GM12872 (cell line): ENCODE measurements around the gene PRDM7.
A peak's percentile ranks its signal among the peaks of the same experiment; 100 is the strongest.

ENCODE experiments used
- TF ChIP-seq, protein P1 (sequence below): IDR thresholded peaks from 3 replicates; pipeline ENCODE4 v1.5.1; 2011; ENCODE audit warnings: low read depth, mild to moderate bottlenecking, low read length, moderate library complexity; ENCODE audit not compliant: insufficient read depth

The PRDM7 gene

DNA sequence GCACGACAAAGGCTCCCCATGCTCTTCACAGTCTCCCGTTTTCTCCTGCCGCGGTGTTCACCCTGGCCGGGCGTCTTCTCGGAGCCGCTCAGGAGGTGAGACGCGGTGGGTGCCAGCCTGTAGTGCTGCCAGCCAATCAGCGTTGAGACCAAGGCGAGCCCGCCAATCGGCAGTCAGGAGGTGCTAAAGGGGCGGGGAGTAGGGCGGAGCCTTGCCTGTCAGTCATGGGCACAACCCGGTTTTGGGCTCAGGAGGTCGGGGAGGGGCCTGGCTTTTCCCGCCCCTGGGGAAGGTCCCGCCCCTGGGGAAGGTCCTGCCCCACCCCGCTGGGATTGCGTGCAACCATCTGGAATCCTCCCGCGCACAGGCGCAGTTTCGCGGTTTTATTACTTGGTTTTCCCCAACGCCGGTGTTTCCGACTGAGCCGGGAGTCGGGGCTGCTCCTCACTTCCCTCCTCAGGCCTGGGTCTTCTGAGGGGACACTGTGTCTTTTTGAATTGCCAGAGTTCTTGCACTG lies at the start of gene PRDM7:
Gene PRDM7, minus strand, starts transcription at position 92 of the 517 bp plus-strand sequence. CDS start 1,421 bp downstream, outside the sequence.
- TF ChIP-seq, protein P1, sequence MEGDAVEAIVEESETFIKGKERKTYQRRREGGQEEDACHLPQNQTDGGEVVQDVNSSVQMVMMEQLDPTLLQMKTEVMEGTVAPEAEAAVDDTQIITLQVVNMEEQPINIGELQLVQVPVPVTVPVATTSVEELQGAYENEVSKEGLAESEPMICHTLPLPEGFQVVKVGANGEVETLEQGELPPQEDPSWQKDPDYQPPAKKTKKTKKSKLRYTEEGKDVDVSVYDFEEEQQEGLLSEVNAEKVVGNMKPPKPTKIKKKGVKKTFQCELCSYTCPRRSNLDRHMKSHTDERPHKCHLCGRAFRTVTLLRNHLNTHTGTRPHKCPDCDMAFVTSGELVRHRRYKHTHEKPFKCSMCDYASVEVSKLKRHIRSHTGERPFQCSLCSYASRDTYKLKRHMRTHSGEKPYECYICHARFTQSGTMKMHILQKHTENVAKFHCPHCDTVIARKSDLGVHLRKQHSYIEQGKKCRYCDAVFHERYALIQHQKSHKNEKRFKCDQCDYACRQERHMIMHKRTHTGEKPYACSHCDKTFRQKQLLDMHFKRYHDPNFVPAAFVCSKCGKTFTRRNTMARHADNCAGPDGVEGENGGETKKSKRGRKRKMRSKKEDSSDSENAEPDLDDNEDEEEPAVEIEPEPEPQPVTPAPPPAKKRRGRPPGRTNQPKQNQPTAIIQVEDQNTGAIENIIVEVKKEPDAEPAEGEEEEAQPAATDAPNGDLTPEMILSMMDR = no peak

DNA sequence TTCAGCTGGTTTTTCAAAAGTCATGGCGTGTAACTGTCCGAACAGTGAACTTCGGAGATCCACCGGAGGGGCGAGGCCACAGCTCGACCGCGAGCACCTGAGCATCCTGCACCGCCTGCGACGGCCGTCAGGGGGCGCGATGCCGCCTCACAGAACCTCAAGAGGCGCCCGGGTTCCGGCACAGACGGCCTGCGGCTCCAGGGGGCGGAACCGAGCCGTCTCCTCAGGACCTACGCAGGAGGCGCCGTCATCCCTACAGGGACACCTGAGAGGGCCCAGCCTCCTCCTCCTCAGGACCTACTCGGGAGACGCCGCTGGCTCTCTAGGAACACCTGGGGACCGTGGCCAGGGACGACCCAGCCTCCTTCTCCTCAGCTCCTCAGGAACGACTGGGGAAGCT lies 29.1 kb upstream of the PRDM7 start:
- TF ChIP-seq, protein P1 = 0 out of 3 replicates have a peak, but pooled peaks have one; percentile 12

DNA sequence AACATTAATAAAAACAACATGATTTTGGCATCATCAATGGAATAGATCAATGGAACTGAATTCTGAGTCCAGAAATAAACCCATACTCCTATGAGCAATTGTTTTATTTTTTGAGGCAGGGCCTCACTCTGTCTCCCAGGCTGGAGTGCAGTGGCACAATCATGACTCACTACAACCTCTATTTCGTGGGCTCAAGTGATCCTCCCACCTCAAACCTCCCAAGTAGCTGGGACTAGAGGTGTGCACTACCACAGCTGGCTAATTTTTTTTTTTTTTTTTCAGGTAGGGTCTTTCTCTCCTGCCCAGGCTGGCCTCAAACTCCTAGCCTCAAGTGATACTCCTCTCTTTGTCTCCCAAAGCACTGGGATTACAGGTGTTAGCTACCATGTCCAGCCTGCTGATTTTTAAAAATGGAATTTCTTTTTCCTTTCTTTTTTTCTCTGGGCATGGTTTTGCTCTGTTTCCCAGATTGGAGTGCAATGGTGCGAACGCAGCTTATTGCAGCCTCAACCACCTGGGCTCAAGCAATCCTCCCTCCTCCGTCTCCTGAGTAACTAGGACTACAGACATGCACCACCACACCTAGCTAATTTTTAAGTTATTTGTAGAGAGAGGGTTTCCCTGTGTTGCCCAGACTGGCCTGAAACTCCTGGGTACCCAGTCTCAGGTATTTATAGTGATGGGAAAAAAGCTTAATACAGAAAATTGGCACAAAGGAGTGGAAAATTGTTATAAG lies 7.3 kb upstream of the PRDM7 start:
- TF ChIP-seq, protein P1 = no peak

DNA sequence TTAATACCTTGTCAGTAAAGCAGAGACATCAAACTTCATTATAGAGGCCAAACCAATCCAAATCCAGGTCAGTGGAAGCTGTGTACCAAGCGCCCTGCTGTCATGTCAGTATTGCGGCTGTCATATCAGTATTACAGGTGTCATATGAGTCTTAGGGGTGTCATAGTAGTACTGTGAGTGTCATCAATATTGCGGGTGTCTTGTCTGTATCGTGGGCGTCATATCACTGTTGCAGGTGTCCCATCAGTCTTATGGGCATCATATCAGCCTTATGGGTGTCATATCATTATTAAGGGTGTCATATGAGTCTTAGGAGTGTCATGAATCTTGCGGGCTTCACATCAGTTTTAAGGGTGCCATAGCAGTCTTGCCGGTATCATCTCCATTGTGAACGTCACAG lies 6.0 kb upstream of the PRDM7 start:
- TF ChIP-seq, protein P1 = no peak

DNA sequence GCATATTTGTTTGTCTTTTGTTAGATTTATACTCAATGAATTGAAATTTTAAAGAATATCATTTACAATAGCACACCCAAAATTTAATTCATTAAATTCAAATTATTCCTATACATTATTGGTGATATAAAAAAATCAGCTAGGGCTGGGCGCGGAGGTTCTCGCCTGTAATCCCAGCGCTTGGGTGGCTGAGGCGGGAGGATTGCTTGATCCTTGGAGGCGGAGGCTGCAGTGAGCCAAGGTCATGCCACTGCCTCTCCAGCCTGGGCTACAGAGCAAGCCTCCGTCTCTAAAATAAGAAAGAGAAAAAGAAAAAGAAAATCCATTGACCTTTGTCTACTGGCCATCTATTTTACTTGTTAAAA lies 4.5 kb upstream of the PRDM7 start:
- TF ChIP-seq, protein P1 = no peak

DNA sequence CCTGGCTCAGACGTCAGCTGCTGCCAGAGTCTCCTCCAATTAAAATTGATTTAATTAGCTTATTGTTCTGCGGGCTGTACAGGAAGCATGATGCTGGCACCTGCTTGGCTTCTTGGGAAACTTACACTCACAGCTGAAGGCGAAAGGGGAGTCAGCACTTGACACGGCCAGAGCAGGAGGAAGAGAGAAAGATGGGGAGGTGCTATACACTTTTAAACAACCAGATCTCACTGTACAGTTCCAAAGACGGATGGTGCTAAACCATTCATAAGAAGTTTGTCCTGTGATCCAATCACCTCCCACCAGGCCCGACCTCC lies 1.4 kb upstream of the PRDM7 start:
- TF ChIP-seq, protein P1 = no peak

DNA sequence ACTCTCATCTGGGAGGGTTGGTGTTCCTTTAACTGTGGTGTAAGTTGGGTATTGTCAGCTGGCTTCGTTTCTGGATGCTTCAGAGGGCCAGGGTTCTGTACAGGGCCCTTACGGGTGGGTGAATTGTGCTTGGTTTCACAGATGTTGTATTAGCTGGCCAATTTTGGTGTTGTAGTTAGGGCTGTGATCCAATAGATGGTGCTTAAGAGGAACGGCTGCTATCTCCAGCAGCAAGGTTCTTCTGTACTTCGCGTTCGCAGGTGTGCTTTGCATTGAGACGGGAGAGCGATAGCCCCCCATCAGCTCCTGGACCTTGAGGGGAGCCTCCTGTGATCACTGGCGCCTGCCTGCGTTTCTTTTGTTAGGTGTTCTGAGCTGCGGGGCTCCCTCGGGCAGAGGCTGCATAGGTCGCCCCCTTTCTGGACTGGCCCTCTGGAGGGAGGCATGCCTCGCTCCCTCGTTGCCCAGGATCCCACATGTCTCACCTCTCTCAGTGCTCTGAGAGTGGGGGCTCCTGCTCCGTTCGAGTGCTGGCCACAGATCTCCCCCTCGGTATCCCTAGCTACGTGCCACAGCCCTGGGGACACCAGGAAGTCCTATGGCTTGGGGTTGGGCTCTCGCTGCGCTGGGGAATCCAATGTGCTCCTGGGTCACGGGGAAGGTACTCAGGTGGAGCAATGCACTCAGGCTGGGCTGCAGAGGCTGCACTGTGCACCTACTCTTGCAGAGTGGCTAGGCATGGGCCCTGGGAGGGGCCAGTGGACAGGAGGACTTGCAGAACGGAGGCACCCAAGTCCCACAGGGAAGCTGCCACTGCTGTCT lies 837 bp upstream of the PRDM7 start:
- TF ChIP-seq, protein P1 = peak; percentile 17; the same call in 1 of the 3 replicates
